HEK293 (cell line): ENCODE data around the gene CATSPERE.

Source experiments
- BCL6B ChIP-seq: fragments of 450-650 bp; formaldehyde crosslinking; IDR thresholded peaks from 2 replicates; pipeline ENCODE4 v1.5.1; 2017; ENCODE audit warnings: missing biosample characterization, missing genetic modification characterization
- ELK4 ChIP-seq: IDR thresholded peaks from 2 replicates; pipeline ENCODE4 v1.6.1; 2011; ENCODE audit warnings: mild to moderate bottlenecking, low read depth, low read length, borderline replicate concordance
- KLF1 ChIP-seq: fragments of 450-650 bp; formaldehyde crosslinking; IDR thresholded peaks from 2 replicates; pipeline ENCODE4 v1.5.1; 2016; ENCODE audit warnings: missing biosample characterization, missing genetic modification characterization
- KLF16 ChIP-seq: fragments of 450-650 bp; formaldehyde crosslinking; IDR thresholded peaks from 2 replicates; pipeline ENCODE4 v1.5.1; 2017; ENCODE audit warnings: missing biosample characterization, missing genetic modification characterization
- MEIS1 ChIP-seq: sonication (generic); formaldehyde crosslinking; IDR thresholded peaks from 2 replicates; pipeline ENCODE4 v1.8.1; 2022; ENCODE audit warnings: missing genetic modification reagents, mild to moderate bottlenecking, borderline replicate concordance
- MYNN ChIP-seq: fragments of 450-650 bp; formaldehyde crosslinking; IDR thresholded peaks from 2 replicates; pipeline ENCODE4 v1.5.1; 2016; ENCODE audit warnings: missing biosample characterization, missing genetic modification characterization, borderline replicate concordance
- SP3 ChIP-seq: fragments of 450-650 bp; formaldehyde crosslinking; IDR thresholded peaks from 2 replicates; pipeline ENCODE4 v1.5.1; 2016; ENCODE audit warnings: missing biosample characterization, missing genetic modification characterization
- ZBTB11 ChIP-seq: fragments of 450-650 bp; formaldehyde crosslinking; conservative IDR thresholded peaks from 2 replicates; pipeline ENCODE4 v1.5.1; 2016; ENCODE audit warnings: low read depth, missing biosample characterization, missing genetic modification characterization
- ZBTB7A ChIP-seq: fragments of 450-650 bp; formaldehyde crosslinking; IDR thresholded peaks from 2 replicates; pipeline ENCODE4 v1.5.1; 2016; ENCODE audit warnings: low read depth, missing biosample characterization, missing genetic modification characterization
- ZFP69B ChIP-seq: fragments of 450-650 bp; formaldehyde crosslinking; IDR thresholded peaks from 2 replicates; pipeline ENCODE4 v1.5.1; 2016; ENCODE audit warnings: missing biosample characterization, missing genetic modification characterization
- ZNF121 ChIP-seq: fragments of 450-650 bp; formaldehyde crosslinking; IDR thresholded peaks from 2 replicates; pipeline ENCODE4 v1.5.1; 2016; ENCODE audit warnings: missing biosample characterization, missing genetic modification characterization
- ZNF221 ChIP-seq: fragments of 450-650 bp; formaldehyde crosslinking; IDR thresholded peaks from 2 replicates; pipeline ENCODE4 v1.5.1; 2017; ENCODE audit warnings: missing biosample characterization, missing genetic modification characterization, borderline replicate concordance
- ZNF23 ChIP-seq: fragments of 450-650 bp; formaldehyde crosslinking; IDR thresholded peaks from 2 replicates; pipeline ENCODE4 v1.5.1; 2016; ENCODE audit warnings: missing biosample characterization, missing genetic modification characterization, borderline replicate concordance
- ZNF24 ChIP-seq: fragments of 450-650 bp; formaldehyde crosslinking; IDR thresholded peaks from 2 replicates; pipeline ENCODE4 v1.5.1; 2016; ENCODE audit warnings: missing biosample characterization, missing genetic modification characterization
- ZNF354C ChIP-seq: fragments of 450-650 bp; formaldehyde crosslinking; IDR thresholded peaks from 2 replicates; pipeline ENCODE4 v1.5.1; 2016; ENCODE audit warnings: missing biosample characterization, missing genetic modification characterization, low read depth, borderline replicate concordance
- ZNF391 ChIP-seq: fragments of 450-650 bp; formaldehyde crosslinking; IDR thresholded peaks from 2 replicates; pipeline ENCODE4 v1.5.1; 2016; ENCODE audit warnings: low read depth, missing biosample characterization, missing genetic modification characterization, borderline replicate concordance
- ZNF501 ChIP-seq: fragments of 450-650 bp; formaldehyde crosslinking; IDR thresholded peaks from 2 replicates; pipeline ENCODE4 v1.5.1; 2016; ENCODE audit warnings: missing biosample characterization, missing genetic modification characterization
- ZNF596 ChIP-seq: fragments of 450-650 bp; IDR thresholded peaks from 2 replicates; pipeline ENCODE4 v1.5.0; 2018; ENCODE audit warnings: missing biosample characterization, mild to moderate bottlenecking, missing genetic modification characterization, moderate library complexity
- ZNF621 ChIP-seq: fragments of 450-650 bp; formaldehyde crosslinking; IDR thresholded peaks from 2 replicates; pipeline ENCODE4 v1.5.1; 2017; ENCODE audit warnings: missing biosample characterization, missing genetic modification characterization
- ZNF645 ChIP-seq: fragments of 450-650 bp; formaldehyde crosslinking; IDR thresholded peaks from 2 replicates; pipeline ENCODE4; 2016; ENCODE audit warnings: missing biosample characterization, missing genetic modification characterization
- ZNF660 ChIP-seq: fragments of 450-650 bp; IDR thresholded peaks from 2 replicates; pipeline ENCODE4 v1.5.1; 2018; ENCODE audit warnings: missing biosample characterization, mild to moderate bottlenecking, missing genetic modification characterization
- ZNF701 ChIP-seq: fragments of 450-650 bp; formaldehyde crosslinking; IDR thresholded peaks from 2 replicates; pipeline ENCODE4 v1.5.1; 2016; ENCODE audit warnings: missing biosample characterization, missing genetic modification characterization
- ZSCAN4 ChIP-seq: fragments of 450-650 bp; formaldehyde crosslinking; IDR thresholded peaks from 2 replicates; pipeline ENCODE4 v1.5.1; 2017; ENCODE audit warnings: missing biosample characterization, missing genetic modification characterization
- TF ChIP-seq, protein P1 (sequence below): fragments of 450-650 bp; formaldehyde crosslinking; IDR thresholded peaks from 2 replicates; pipeline ENCODE4 v1.5.1; 2016; ENCODE audit warnings: missing biosample characterization, missing genetic modification characterization
- TF ChIP-seq, protein P2 (sequence below): fragments of 450-650 bp; formaldehyde crosslinking; IDR thresholded peaks from 2 replicates; pipeline ENCODE4 v1.5.1; 2016; ENCODE audit warnings: missing biosample characterization, missing genetic modification characterization

CATSPERE gene

DNA sequence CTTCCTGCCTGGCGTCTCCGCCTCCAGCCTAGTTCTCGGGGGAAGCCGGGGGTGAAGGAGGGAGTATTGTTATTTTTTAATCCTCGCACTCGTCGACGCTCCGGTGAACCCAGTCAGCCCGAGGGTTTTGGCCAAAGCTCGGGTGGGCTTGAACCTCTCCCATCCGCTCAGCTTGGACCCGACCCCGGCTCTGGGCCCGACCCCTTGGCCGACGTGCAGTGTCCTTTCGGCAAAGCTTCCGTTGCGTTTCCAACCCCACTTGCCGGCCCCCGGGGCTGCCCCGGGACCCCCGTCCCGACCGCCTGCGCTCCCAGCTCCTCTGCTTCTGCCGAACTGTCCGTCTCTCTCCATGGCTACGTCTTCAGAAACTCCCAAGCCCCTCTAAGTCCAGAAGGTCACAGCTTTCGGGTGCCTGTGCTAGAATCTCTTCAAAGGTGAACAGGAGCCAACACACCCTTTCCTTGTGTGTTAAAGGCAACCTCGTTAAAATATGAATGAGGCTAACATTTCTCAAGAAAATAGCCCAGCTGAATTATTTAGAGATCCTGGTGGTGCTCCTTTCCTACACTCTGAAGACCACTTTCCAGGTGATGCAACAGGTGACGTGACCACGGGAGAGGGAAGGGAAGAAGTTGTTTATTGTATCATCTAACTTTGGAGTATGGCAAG, 192.5 kb downstream of the CATSPERE start (continued):
- TF ChIP-seq, protein P1, sequence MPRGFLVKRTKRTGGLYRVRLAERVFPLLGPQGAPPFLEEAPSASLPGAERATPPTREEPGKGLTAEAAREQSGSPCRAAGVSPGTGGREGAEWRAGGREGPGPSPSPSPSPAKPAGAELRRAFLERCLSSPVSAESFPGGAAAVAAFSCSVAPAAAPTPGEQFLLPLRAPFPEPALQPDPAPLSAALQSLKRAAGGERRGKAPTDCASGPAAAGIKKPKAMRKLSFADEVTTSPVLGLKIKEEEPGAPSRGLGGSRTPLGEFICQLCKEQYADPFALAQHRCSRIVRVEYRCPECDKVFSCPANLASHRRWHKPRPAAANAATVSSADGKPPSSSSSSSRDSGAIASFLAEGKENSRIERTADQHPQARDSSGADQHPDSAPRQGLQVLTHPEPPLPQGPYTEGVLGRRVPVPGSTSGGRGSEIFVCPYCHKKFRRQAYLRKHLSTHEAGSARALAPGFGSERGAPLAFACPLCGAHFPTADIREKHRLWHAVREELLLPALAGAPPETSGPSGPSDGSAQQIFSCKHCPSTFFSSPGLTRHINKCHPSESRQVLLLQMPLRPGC (tag by site-specific recombination), result 0 out of 2 replicates have a peak, but pooled peaks have one; percentile 6
- TF ChIP-seq ZNF221 (tag by site-specific recombination) (0 out of 2 replicates have a peak, but pooled peaks have one; percentile 2), ZNF596 (tag by site-specific recombination) (no peak), MYNN (tag by site-specific recombination) (no peak), BCL6B (no peak), ZNF121 (tag by site-specific recombination) (0 out of 2 replicates have a peak, but pooled peaks have one; percentile 13), ZBTB7A (tag by site-specific recombination) (0 out of 2 replicates have a peak, but pooled peaks have one; percentile 5), MEIS1 (no peak), ZNF354C (tag by site-specific recombination) (no peak), ZNF24 (tag by site-specific recombination) (no peak), ZNF660 (tag by site-specific recombination) (no peak), ZSCAN4 (tag by site-specific recombination) (0 out of 2 replicates have a peak, but pooled peaks have one; percentile 7), ZNF501 (tag by site-specific recombination) (peak; percentile 67; the same call in 1 of the 2 replicates), ZNF23 (no peak), KLF1 (tag by site-specific recombination) (no peak), ZBTB11 (tag by site-specific recombination) (0 out of 2 replicates have a peak, but pooled peaks have one; percentile 35), ZNF701 (tag by site-specific recombination) (no peak), SP3 (tag by site-specific recombination) (no peak), ELK4 (no peak), ZNF621 (tag by site-specific recombination) (no peak), ZNF645 (tag by site-specific recombination) (no peak), KLF16 (tag by site-specific recombination) (peak; percentile 8; the same call in 1 of the 2 replicates), ZFP69B (tag by site-specific recombination) (0 out of 2 replicates have a peak, but pooled peaks have one; percentile 14), ZNF391 (tag by site-specific recombination) (0 out of 2 replicates have a peak, but pooled peaks have one; percentile 14)
- TF ChIP-seq, protein P2, sequence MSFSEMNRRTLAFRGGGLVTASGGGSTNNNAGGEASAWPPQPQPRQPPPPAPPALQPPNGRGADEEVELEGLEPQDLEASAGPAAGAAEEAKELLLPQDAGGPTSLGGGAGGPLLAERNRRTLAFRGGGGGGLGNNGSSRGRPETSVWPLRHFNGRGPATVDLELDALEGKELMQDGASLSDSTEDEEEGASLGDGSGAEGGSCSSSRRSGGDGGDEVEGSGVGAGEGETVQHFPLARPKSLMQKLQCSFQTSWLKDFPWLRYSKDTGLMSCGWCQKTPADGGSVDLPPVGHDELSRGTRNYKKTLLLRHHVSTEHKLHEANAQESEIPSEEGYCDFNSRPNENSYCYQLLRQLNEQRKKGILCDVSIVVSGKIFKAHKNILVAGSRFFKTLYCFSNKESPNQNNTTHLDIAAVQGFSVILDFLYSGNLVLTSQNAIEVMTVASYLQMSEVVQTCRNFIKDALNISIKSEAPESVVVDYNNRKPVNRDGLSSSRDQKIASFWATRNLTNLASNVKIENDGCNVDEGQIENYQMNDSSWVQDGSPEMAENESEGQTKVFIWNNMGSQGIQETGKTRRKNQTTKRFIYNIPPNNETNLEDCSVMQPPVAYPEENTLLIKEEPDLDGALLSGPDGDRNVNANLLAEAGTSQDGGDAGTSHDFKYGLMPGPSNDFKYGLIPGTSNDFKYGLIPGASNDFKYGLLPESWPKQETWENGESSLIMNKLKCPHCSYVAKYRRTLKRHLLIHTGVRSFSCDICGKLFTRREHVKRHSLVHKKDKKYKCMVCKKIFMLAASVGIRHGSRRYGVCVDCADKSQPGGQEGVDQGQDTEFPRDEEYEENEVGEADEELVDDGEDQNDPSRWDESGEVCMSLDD (tag by site-specific recombination), result no peak; the same call in 1 of the 2 replicates
